Breast epithelium (tissue), 4 donors: ENCODE data around the gene TBC1D20. TPM values are rescaled to one million over a fixed set of nuclear protein-coding genes. Genes with fewer than 3 reads are reported as not detected.
"Not testable (repeated sequence)": the region's sequence is repeated elsewhere in the genome, so short reads cannot be mapped to it uniquely, and the experiment has no call there.

Source experiments
- DNase-seq, 2 donors: peaks; one replicate each; pipeline ENCODE4 v3.0.0-alpha.2; 2019; ENCODE audit warnings: low spot score in 2 of 2
- H3K27ac ChIP-seq, 2 donors: fragments of 200-600 bp; sonication (generic) in 1 of 2; one replicate each; pipeline ENCODE4 v1.5.1; 2016 to 2019; ENCODE audit warnings: mild to moderate bottlenecking in 1 of 2
- H3K27me3 ChIP-seq, 2 donors: fragments of 200-600 bp; sonication (generic) in 1 of 2; one replicate each; pipeline versions ENCODE4 v1.5.1 to v1.6.0; 2017 to 2019; ENCODE audit warnings: control low read depth in 1 of 2, mild to moderate bottlenecking in 1 of 2
- H3K36me3 ChIP-seq: fragments of 200-600 bp; one replicate; pipeline ENCODE4 v1.5.1; 2019
- H3K4me1 ChIP-seq, 2 donors: fragments of 200-600 bp; sonication (generic); one replicate each; pipeline ENCODE4 v1.5.1; 2016 to 2019; ENCODE audit warnings: control low read depth in 1 of 2
- H3K4me3 ChIP-seq, 3 donors: fragments of 200-600 bp; sonication (generic); 1 replicate in 2 of 3; 2 replicates in 1 of 3; pipeline ENCODE4 v1.5.1; 2016 to 2019; ENCODE audit warnings: mild to moderate bottlenecking in 3 of 3, moderate library complexity in 2 of 3
- H3K9me3 ChIP-seq, 2 donors: fragments of 200-600 bp; sonication (generic) in 1 of 2; one replicate each; pipeline ENCODE4 v1.5.1; 2016 to 2019; ENCODE audit warnings: control low read depth in 1 of 2
- CTCF ChIP-seq, 3 donors: fragments of 450-650 bp; IDR thresholded peaks; one replicate each; pipeline ENCODE4 v1.5.1; 2016 to 2017; ENCODE audit warnings: antibody characterized with exemption in 3 of 3, mild to moderate bottlenecking in 3 of 3, moderate library complexity in 3 of 3
- POLR2A ChIP-seq: fragments of 450-650 bp; IDR thresholded peaks from one replicate; pipeline ENCODE4 v1.6.1; 2016; ENCODE audit warnings: antibody characterized with exemption, mild to moderate bottlenecking, moderate library complexity
- POLR2AphosphoS5 ChIP-seq, 3 donors: sonication (generic); formaldehyde crosslinking; IDR thresholded peaks; one replicate each; pipeline ENCODE4 v1.6.1; 2017; ENCODE audit warnings: antibody characterized with exemption in 3 of 3
- intact Hi-C: fragments of 100-400 bp; cut with DNase I; formaldehyde crosslinking; loops from one replicate; pipeline ENCODE4 v1.15.1; 2023; ENCODE audit warnings: low total_unique reads
- total RNA-seq, 3 donors: library from RNA; depleted of rRNA; stranded (reverse); fragments of >200 nt; gene quantifications; one replicate each; pipeline ENCODE4 v1.1.0, GENCODE V29; 2016

The TBC1D20 gene
- total RNA-seq, 3 donors from 2014 or later = 37.7 to 56.6 (median 42.3) TPM

DNA sequence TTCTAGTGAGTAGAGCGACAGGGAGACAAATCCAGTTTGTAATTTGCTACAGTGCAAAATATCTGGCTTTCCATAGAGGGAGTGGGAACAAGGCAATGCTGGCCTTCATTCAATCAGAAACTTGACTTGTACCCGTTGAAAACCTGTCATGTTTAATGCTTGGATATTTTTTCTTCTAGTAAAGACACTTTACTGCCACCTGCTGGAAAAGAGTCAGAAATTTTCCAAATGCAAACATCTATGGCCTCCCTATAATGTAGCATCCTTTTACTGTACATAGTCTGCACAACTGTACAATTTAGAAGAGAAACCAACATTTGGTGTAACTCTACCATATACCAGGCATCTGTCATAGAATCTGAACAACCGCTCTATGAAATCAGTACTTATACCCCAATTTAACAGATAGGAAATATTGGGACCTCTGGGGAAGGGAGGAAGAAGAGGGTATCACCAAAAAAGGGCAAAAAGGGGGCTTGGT is 16.7 kb upstream of the TBC1D20 start:
- TF ChIP-seq POLR2AphosphoS5 (IDR thresholded peaks at IDR 0.05) (no peak), POLR2A (no peak), CTCF (IDR thresholded peaks at IDR 0.05) (peak; percentile 36 to 66 (median 39))
- no peaks in the 10 kb centered on the region for H3K27me3 ChIP-seq
- no peaks in the 10 kb centered on the region for H3K4me1 ChIP-seq
- intact Hi-C loops = no loop called here
- no peaks in the 10 kb centered on the region for H3K36me3 ChIP-seq
- no peaks in the 10 kb centered on the region for H3K9me3 ChIP-seq
- DNase-seq = no peak
- no peak overlapping the region for H3K27ac ChIP-seq
- no peak overlapping the region for H3K4me3 ChIP-seq

DNA sequence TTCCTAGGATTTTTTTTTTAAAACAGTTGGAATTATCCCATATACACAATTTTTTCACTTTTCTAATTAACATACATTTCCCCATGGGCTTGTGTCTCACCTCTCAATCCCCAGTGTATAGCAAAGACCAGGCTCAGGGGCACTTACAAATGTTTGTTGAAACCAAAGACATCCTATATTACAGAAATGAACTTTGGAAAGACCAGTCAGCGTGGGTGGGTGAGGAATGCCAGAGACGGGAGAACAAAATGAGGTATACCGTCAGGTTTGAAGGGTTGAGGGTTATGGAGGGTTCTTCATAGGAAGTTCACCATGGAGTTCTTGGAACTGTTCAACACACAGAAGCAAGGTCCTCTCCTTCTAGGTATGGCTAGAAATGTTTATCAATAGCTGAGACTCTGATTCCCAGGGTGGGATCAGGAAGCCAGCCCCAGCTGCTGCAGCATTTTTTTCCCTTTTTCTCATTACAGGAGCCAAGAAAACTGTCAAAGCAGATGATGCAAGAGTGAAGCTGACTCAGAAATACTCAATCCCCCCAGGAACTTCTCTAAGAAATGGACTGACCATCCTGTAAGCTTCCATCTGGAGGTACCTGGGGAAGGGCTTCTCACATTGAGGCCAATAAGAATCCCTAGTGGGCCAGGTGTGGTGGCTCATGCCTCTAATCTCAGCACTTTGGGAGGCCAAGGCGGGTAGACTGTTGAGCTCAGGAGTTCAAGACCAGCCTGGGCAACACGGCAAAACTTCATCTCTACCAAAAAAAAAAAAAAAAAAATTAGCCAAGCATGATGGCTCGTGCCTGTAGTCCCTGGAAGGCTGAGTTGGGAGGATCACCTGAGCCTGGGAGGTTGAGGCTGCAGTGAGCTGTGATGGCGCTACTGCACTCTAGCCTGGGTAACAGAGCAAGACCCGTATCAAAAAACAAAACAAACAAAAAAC is 15.9 kb upstream of the TBC1D20 start:
- H3K27ac ChIP-seq = no peak overlapping the region
- no peaks in the 10 kb centered on the region for H3K27me3 ChIP-seq
- DNase-seq = no peak
- intact Hi-C loops = no loop called here
- no peaks in the 10 kb centered on the region for H3K4me1 ChIP-seq
- TF ChIP-seq POLR2A = no peak
- no peak for TF ChIP-seq POLR2AphosphoS5 (IDR thresholded peaks at IDR 0.05)
- no peak for TF ChIP-seq CTCF (IDR thresholded peaks at IDR 0.05)
- H3K36me3 ChIP-seq = no peaks in the 10 kb centered on the region
- no peaks in the 10 kb centered on the region for H3K9me3 ChIP-seq
- H3K4me3 ChIP-seq = no peak overlapping the region

- not testable (repeated sequence) for DNase-seq
These were observed 14.4 kb upstream of the TBC1D20 start for GRCh38 chr20:476561-477249.

DNA sequence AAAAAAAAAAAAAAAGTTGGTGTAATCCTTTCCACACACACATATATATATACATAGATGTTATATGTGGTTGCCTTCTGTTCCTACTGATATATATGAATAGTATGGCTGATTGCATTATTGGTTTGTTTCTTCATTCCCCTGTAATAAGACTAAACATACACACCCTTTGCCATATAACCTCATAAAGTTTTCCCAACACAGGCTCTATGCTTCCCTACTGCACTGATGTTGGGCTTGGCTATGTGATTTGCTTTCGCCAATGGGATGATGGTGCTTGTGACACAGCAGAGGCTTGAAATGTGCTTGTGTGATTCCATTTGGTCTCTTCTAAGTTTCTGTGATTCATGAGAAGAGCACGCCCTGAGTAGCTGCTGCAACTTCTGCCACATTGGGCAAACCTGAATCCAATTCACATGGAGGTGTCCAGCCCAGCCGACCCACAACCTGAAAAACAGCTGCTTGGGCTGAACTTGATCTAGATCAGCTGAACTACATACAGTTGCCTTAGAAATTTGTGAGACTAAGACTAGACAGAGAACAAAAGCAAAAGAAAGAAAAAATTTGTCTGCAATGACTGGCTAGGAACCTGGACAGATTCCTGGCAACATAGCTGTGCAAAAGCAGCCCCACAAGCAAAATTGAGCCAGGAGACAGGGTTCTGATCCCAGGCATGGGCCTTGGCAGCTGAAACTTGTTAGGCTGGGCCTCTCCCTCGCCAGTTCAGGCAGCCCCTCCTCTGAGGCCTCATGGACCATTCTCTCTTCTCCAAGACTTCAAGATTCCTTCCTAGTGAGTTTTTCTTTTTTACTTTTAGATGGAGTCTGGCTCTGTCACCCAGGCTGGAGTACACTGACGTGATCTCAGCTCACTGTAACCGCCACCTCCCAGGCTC is 13.4 kb upstream of the TBC1D20 start:
- no peak for DNase-seq
- H3K36me3 ChIP-seq = no peaks in the 10 kb centered on the region
- no peak for TF ChIP-seq POLR2A
- TF ChIP-seq POLR2AphosphoS5 (IDR thresholded peaks at IDR 0.05) = no peak
- TF ChIP-seq CTCF (IDR thresholded peaks at IDR 0.05) = no peak
- no peaks in the 10 kb centered on the region for H3K4me1 ChIP-seq
- no peaks in the 10 kb centered on the region for H3K27me3 ChIP-seq
- no peaks in the 10 kb centered on the region for H3K9me3 ChIP-seq
- intact Hi-C loops = no loop called here
- no peak overlapping the region for H3K27ac ChIP-seq
- no peak overlapping the region for H3K4me3 ChIP-seq

More at GRCh38 chr20:476561-477249, 14.4 kb upstream of the TBC1D20 start:
- H3K36me3 ChIP-seq, H3K27ac ChIP-seq, H3K4me1 ChIP-seq, H3K27me3 ChIP-seq, intact Hi-C loops, H3K4me3 ChIP-seq, H3K9me3 ChIP-seq: not testable (repeated sequence)

- no peaks in the 10 kb centered on the region for H3K36me3 ChIP-seq
- no peak for DNase-seq
- intact Hi-C loops = no loop called here
These were observed 12.2 kb upstream of the TBC1D20 start for GRCh38 chr20:474581-474980.

More at GRCh38 chr20:474581-474980, 12.2 kb upstream of the TBC1D20 start:
- Histone ChIP-seq H3K27me3 (no peaks in the 10 kb centered on the region), H3K9me3 (no peaks in the 10 kb centered on the region), H3K27ac (no peak overlapping the region), H3K4me3 (no peak overlapping the region), H3K4me1 (no peaks in the 10 kb centered on the region)
- TF ChIP-seq CTCF (IDR thresholded peaks at IDR 0.05) = no peak
- TF ChIP-seq POLR2AphosphoS5 (IDR thresholded peaks at IDR 0.05) = no peak
- TF ChIP-seq POLR2A = no peak
